IMR-90 (cell line): ENCODE results near the gene LPAR5.

Experiments
- BHLHE40 ChIP-seq: fragments of 150-350 bp; IDR thresholded peaks from 2 replicates; pipeline ENCODE4 v1.6.1; 2016; ENCODE audit warnings: mild to moderate bottlenecking, low read depth, low read length
- FOS ChIP-seq: fragments of 150-350 bp; IDR thresholded peaks from 2 replicates; pipeline ENCODE4 v1.6.1; 2016; ENCODE audit warnings: low read depth, low read length
- POLR2A ChIP-seq: IDR thresholded peaks from 2 replicates; pipeline ENCODE4 v1.6.1; 2012; ENCODE audit warnings: mild to moderate bottlenecking, low read depth, low read length
- TF ChIP-seq, protein P1 (sequence below): conservative IDR thresholded peaks from 2 replicates; pipeline ENCODE4 v1.5.1; 2012; ENCODE audit warnings: mild to moderate bottlenecking, low read depth, low read length, improper control_type of control experiment
- TF ChIP-seq, protein P2 (sequence below): fragments of 150-350 bp; IDR thresholded peaks from 2 replicates; pipeline ENCODE4 v1.6.1; 2017; ENCODE audit warnings: mild to moderate bottlenecking, antibody characterized with exemption, low read length, low read depth

DNA sequence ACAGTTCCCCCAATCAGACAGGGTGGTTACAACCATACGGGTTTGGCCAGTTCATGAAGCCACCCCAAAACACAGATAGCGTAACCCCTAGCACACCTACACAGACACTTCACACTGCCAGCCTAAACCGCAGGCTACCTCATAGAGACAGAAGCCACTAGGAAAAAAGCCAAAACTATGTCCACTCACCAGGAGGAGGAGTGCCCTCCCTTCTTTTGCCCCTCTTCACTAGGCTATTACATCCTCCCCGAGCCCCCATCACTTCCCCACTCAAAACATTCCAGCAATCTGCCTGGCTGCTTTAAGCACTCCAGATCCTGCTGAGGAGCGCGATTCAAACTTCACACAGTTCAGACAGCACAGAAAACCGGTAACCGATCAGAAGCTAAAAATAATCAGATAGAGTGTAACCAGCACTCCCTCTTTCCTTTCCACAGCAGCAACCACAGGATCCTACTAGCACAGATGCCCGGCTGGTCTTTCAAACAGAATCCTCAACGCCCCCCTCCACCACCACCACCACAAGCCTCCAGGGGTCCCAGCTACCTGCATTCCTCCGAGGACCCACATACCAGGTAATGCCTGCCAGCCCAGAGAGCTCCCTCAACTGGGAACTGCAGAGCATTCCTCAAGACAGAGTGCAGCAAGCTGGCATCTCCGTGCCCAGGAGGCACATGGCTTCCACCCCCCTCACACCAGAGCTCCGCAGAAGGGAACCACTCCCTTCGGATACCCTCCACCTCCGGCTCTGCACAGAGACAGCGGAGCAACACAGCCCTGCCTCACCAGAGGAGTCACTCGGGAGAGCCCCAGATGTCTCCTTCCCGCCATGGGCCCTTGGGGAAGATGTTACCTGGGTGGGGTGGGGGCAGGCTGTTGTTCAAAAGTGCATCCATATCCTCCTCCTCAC, 30.1 kb downstream of the LPAR5 start:
- TF ChIP-seq, protein P1, sequence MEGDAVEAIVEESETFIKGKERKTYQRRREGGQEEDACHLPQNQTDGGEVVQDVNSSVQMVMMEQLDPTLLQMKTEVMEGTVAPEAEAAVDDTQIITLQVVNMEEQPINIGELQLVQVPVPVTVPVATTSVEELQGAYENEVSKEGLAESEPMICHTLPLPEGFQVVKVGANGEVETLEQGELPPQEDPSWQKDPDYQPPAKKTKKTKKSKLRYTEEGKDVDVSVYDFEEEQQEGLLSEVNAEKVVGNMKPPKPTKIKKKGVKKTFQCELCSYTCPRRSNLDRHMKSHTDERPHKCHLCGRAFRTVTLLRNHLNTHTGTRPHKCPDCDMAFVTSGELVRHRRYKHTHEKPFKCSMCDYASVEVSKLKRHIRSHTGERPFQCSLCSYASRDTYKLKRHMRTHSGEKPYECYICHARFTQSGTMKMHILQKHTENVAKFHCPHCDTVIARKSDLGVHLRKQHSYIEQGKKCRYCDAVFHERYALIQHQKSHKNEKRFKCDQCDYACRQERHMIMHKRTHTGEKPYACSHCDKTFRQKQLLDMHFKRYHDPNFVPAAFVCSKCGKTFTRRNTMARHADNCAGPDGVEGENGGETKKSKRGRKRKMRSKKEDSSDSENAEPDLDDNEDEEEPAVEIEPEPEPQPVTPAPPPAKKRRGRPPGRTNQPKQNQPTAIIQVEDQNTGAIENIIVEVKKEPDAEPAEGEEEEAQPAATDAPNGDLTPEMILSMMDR, result peak; percentile 12; the same call in 1 of the 2 replicates
- TF ChIP-seq POLR2A (no peak), FOS (no peak), BHLHE40 (no peak)
- TF ChIP-seq, protein P2, sequence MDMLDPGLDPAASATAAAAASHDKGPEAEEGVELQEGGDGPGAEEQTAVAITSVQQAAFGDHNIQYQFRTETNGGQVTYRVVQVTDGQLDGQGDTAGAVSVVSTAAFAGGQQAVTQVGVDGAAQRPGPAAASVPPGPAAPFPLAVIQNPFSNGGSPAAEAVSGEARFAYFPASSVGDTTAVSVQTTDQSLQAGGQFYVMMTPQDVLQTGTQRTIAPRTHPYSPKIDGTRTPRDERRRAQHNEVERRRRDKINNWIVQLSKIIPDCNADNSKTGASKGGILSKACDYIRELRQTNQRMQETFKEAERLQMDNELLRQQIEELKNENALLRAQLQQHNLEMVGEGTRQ, result no peak
